Activated CD4-positive, alpha-beta T cell treated with anti-CD3 and anti-CD28 coated beads, Interleukin-2, amount 50 U/mL, for 4 hours (primary cell): ENCODE measurements around the gene MT1HL1.

ENCODE experiments used
- DNase-seq, 2 experiments: peaks; one replicate each; pipeline ENCODE4 v3.0.0-alpha.2; 2020

The MT1HL1 gene

DNA sequence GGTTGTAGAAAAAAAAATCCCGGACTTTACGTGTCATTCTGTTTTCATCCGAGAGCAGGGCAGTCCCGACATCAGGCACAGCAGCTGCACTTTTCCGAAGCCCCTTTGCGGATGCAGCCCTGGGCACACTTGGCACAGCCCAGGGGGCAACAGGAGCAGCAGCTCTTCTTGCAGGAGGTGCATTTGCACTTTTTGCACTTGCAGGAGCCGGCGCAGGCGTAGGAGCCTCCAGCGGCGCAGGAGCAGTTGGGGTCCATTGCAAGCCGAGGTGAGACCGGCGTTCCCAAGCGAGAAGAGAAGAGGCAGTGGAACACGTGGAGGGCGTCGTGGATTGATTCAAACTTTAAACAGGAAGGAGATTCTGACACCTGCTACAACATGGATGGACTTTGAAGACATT is at the start of gene MT1HL1:
Gene MT1HL1, minus strand, starts transcription at position 326 of the 400 bp plus-strand sequence. Its CDS starts 69 bp downstream, at position 257.
- no peak for DNase-seq

DNA sequence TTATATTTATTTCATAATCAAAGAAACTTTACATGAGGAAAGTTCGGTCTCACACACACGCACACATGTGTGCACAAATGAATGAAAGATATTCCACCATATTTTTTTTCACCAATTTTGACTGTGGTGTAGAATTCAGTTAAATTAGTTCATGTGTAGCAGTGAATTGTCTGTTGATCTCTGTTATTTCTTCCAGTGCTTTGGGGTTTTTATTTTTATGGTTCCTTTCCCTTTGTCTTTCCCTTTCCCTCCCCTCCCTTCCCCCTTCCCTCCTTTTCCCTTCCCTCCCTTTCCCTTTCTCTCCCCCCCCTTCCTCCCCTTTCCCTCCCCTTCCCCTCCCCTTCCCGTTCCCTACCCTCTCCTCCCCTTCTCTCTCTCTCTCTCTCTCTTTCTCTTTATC is 46.7 kb upstream of the MT1HL1 start:
- DNase-seq = no peak

DNA sequence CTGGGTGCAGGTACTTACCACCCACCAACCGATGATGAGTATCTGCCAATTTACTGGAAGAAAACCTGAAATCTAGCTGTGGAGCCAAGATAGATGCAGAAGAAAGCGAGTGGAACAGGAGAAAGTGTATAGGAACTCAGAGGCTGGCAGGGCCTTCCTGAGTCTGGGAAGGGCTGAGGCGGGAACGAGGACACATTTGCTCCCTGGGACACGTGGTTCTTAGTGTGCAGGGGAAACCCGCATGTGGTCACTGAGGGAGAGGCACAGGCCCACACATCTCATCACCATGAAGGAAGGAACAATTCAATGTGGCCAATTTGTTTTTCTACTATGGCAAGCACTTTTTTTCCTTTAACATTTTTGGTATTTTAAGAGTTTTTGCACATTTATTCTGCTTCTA is 45.9 kb upstream of the MT1HL1 start:
- no peak for DNase-seq

DNA sequence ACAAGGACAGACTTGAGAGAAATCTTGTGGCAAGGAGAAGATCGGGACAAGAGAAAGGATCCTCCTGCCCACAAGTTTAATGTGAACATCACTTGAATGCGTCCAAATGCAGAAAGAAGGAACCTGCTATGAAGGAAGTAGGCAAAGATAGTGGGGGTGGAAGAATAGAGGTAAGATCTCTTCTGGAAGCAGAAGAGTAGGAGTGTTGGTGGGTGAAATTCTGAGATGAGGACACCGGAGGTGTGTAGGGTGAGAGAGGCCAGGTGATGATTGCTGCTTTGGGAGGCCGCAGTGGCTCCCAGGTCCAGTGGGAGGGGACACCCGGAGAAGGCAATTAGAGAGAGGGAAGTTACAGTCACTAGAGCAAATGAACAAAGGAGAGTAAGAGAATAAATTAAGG is 44.6 kb upstream of the MT1HL1 start:
- DNase-seq = no peak

DNA sequence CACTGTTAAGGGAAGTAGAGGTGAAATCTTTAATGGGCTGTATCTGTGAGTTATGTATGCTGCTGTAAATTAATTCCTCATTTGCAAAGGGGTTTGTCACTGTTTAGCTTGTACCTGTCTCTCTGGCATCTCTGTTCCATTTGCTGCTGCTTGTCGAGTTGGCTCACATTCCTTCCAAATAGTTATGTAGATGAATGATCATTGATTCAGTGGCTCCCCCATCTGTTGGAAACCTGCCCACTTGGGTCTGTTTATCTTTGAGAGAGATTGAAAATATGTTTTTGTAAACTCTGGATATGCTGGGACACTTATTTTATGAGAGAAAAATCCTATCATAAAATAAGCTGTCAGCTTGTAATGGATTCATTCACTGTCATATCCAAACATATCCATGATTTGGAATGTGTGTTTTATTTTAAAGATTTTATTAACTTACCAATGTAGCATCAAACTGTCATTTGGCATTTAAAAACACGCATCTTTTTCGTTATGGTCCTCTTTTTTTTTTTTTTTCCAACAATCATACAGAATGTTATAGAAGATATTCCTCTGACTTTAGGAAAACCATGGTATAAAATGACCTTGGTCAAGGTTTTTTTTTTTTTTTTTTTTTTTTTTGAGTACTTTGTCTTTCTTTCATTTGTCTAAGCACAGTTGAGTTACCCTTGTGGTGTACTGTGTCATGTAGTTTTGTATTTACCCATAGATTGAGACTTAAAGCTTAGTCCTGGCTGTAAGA is 41.2 kb upstream of the MT1HL1 start:
- no peak for DNase-seq

DNA sequence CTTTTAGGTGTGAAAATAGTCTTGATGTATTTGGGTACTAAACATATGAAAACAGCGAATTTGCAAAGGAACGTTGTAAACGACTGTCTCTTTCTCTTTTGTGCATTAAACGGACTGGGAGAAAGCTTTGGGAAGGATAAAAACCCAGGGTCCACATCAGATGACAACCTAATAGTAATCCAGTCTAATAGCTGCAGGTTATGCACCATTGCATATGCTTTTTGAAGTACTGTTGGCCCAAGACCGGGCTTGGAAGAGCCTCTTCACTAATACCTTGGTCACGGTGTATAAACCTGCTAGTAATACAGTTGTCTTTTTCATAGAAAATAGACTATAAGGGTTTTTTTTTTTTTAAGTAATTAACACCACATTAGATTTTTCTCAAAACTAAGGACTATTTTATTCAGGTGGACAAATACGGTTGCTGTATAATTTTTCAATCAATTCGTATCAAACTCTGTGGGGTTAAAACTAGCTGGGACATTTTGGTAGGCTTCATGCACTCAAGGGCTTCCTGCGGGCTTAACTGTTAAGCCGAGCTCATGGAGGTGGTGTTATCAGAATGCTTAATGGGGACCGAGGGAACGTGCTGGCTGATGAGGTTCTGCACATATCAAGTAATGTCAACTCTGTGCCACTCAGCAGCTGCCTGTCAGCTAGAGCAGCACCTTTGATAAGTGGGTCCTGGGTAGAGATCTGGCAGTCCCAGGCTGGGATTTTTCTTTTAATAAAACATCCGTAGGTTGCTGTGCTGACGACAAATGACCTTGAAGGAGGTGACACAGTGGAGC is 39.8 kb upstream of the MT1HL1 start:
- no peak for DNase-seq

DNA sequence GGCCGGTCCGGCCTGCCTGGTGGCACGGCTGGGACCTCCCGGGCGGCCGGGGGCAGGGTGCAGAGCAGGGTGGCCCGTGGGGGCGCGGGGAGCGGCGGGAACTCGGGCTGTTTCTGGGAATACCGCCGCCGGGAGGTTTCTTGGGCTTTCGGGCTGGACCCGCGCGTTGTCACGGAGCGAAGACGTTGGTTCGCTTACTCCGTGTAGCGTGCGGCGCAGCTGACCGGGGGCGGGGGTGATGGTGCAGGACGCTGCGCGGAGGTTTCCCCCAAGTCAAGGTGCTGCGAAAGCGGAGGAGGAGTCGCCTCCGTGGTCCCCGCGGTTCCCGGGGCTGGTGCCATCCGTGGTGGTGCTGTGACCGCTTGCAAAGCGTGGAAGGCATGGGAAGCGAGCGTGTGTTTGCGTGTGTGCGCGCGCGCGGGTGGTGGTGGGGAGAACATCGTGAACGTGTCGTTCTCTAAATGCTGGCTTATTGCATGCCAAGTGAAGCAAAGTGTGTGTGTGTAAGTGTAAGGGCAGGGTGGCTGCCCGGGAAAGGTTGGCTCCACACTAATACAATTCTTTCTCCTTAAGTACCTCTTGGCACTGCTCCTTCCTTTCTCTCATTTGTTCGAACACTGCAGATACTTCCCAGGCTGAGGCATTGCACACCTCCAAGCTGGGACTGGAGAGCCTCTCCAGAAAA is 38.8 kb upstream of the MT1HL1 start:
- no peak for DNase-seq

DNA sequence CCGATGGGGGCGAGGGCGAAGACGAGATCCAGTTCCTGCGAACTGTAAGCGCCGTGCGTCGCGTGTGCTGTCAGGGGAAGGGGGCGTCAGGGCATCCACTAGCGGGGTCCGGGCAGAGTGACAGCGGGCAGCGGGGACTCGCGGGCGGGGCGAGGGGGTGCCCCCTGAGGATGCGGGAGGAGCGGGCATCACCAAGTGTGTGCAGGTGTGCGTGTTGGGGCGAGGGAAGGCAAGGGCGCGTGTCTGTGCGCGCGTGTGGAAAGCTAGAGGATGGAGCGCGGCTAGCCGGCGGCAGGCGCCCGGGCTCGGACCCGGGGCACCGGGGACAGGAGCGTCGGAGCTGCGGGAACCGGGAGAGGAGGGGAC is 38.3 kb upstream of the MT1HL1 start:
- no peak for DNase-seq

DNA sequence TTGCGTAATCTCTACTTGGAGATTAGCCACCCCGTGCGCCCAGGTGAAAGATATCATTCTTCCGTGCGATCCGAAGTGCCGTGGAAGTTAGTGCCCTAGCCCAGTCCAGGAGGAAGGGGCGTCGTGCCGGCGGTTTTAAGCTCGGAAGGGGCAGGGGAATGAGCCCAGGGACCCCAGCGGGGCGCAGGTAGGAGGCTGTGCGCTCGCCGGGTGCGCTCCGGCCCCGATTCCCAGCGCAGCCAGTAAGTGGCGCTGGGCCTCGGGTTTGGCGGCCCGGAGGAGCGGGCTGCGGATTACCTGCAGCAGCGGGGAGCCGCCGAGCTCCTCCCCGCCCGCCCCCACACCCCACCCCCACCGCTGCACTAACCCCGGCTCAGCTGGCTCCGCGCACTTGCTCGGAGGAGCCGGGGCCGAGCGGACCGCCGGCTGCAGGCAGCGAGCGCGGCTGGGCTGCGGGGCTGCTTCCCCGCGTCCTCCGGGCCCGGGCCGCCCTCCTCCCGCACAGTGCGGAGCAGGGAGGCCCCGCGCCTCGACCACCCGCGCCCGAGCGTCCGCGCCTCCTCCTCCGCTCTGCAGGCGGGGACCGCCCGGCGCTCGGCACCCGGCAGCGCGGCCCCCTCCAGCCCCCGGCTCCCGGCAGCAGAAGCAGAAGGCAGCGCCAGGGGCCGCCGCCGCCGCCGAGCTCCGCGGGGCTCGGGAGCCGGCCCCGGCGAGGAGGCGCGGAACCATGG is 37.7 kb upstream of the MT1HL1 start, which contains the start of gene RYR2:
Gene RYR2, plus strand, starts transcription at position 390 of the 731 bp plus-strand sequence. Its CDS starts 338 bp downstream, at position 728.
- no peak for DNase-seq

DNA sequence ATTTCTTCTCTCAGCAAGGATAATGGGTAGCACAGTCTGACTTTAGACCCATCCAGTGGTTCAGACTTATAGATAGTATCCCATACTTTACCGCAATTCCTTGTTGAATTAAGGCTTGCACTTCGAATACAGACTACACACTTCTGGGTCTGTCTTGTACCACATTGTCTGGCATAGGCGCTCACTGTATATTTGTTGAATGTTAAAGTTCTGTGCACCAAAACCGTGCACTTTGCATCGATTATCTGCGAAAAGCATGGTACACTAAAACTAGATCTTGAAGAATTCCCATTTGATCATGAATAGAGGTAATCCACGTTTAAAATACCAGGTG is 37.2 kb upstream of the MT1HL1 start:
- no peak for DNase-seq

DNA sequence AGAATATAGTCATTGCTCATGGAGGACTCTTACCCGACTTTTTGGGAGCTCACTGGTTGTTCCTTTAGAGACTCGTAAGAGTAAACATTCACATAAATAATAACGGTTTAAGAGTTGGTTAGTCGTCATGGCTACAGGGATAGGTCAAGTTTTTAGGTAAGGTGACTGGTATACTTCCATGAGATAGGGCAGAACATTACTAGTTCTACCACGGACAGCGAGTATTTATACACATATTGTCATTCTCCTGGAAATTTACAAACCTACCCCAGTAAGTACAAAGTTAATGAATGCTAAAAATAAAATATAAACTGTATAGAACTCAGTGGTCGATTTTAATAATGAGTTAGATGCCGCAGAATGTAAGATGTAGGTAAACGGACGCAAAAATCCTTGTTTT is 36.6 kb upstream of the MT1HL1 start:
- DNase-seq = no peak

DNA sequence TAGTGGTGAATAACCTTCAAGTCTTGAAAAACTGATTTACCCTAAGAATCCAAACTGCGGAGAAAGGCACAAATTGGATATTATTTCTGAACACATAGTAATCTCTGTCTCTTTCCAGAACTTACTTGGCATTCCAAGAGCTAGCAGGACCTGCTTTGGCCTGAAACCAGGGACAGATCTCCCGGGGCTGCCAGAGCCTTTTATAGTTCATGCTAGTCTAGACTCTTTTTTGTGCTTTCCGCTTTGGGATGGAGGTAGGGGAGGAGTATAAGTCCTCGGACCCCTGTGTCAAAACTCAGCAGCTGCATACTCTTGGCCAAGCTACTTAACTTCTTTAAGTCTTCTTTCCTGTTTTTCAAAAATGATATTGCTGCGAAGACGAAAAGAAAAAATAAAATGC is 34.0 kb upstream of the MT1HL1 start:
- no peak for DNase-seq

DNA sequence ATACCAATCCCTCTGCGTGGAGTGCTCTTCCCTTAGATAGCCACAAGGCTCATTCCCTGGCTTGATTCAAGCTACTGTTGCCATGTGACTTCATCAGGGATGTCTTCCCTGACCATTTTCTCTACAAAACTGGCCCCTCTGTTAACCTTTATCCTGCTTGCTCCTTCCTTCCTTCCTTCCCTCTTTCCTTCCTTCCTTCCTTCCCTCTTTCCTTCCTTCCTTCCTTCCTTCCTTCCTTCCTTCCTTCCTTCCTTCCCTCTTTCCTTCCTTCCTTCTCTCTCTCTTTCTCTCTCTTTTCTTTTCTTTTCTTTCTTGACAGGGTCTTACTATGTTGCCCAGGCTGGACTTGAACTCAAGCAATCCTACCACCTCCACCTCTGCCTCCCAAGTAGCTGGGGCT is 31.5 kb upstream of the MT1HL1 start:
- no peak for DNase-seq

DNA sequence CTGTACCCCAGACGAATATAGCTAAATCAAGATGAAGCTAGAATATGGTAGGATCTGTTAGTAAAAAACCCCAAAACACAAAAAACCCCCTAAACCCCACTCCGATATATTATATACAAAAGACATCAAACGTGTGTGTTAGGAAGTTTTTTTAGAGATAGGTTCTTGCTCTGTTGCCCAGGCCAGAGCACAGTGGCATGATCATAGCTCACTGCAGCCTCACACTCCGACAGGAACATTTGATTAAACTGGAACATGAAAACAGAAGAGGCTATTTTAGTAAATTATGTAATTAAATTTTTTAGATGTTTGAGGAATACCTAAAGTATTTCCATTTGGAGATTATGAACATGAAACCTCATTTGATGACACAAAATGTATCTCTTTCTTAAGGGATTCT is 29.6 kb upstream of the MT1HL1 start:
- DNase-seq = no peak

DNA sequence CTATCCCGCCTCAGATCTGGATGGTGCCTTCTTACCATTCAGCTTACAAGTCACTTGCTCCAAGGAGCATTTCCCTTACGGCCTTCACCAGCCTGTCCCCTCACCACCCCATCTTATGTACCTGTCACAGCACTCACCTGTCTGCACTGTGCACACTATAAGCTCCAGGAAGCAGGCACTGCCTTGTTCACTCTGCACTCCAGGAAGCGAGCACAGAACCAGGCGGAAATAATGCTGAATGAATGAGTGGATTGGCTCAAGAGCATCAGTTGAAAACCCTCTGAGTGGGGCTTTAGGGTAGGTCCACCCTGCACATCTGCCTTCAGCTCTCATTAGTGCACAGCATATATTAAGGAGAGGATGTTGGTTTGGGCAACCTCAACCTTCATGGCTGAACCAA is 28.8 kb upstream of the MT1HL1 start:
- no peak for DNase-seq

DNA sequence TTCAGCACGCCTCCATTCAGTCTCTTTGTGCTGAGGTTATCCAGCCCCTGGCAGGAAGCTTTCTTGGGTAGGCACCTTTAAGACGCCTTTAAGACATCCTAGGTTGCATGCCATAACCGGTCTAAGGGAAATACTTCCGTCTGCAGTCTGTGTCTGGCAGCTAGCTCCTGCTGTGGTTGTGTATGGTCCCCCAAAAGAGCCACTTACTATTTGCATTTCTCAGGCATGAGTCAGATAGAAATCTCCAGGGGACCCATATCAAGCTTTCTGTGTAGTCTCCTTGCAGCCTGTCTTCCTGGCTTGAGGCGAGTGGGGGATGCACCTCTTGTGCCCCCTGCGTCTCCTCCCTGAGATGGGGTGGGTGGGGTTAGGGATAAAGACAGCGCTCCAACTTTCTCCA is 27.8 kb upstream of the MT1HL1 start:
- no peak for DNase-seq

DNA sequence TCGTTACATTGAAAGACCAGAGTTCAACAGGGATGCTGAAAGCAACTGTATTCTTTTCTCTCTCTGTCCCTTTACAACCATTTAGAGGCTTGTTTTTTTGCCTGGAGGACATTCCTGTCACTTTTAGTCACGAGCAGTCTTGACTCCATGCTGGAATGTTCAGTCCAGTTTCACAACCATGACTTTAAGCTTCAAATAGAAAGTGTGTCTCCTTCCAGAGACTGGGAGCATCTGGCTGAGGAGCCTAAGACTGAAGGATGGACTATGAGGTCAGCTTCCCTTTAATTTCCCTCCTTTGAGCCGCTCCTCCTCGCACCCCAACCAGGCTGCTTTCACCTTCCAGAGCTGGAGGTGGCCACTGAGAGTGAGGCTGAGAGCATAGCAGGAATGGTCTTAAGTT is 27.2 kb upstream of the MT1HL1 start:
- DNase-seq = no peak

DNA sequence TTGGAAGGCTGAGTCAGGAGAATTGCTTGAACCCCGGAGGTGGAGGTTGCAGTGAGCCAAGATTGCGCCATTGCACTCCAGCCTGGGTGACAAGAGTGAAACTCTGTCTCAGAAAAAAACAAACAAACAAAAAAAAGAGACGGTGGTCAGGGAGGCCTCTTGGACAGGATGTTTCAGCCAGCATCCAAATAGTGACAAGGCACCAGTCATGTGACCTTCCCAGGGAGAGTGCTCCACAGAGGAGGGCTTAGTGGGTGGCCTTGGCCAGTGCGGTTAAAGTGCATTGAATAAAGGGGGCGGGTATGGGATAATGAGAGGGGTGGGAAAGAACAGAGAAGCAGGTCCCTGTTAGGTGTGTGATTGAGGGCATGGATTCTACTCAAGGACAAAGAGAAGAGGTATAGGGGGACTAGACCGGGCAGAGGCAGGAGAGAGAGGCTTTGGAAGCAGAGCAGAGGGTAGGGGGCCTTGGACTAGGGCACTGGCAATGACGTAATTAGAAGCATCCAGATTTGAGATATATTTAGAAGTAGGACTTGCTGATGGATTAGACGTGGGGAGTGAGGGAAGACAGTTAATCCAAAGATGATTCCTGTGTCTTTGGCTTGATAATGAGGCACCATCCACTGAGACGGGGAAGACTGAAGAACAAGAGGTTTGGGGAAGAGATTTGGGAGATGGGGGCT is 25.8 kb upstream of the MT1HL1 start:
- DNase-seq = no peak

DNA sequence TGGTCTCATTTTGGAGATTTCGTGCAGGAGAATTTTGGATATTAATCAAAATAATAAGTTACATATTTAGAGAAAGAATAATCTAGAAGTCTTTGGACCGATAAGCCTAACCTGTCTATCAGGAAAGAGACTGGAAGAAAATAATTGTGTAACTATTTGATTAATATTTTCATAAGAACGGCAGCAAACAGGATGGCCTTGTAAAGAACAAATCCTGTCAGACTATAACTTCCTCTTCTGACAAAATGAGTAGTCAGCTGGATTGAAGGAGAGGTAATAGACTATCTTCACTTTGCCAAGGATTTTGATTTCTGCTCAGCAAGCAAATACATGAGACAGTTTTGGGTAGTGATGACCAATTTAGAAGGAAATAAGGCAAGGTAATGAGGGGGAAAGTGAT is 25.0 kb upstream of the MT1HL1 start:
- DNase-seq = no peak

DNA sequence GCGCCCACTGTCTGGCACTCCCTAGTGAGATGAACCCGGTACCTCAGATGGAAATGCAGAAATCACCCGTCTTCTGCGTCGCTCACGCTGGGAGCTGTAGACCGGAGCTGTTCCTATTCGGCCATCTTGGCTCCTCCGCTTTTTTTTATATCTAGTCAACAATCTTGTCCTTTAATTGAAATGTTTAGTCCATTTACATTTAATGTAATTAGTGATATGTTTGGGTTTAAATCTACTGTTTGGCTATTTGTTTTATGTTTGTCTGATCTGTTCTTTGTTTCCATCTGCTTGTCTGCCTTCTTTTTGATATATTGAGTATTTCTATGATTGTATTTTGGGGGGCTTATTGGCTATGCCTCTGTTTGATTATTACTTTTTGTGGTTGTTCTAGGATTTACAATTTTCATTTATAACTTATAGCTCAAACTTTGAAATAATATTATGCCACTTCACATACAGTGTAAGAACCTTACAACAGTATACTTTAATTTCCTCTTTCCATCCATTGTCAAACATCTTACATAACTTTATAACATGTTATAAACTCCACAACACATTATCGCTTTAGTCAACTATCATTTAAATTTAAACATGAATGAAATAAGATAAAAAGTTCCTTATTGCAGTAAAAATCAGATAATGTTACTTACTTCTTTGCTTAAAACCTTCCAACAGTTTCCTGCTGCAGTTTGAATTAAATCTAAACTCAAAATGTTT is 21.3 kb upstream of the MT1HL1 start:
- no peak for DNase-seq

DNA sequence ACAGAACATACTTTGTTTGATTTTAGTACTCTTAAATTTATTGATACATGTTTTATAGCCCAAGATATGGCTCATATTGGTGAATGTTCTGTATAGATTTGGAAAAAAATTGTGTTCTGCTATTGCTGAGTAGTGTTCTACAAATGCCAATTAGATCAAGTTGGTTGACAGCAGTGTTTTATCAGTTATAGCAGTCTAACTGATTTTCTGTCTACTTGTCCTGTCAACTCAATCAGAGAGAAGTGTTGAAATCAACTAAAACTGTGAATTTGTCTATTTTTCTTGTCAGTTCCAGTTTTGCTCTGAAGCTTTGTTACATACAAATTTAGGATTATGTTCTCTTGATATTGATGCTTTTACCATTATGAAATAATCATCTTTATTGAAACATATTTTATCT is 14.7 kb upstream of the MT1HL1 start:
- DNase-seq = no peak

DNA sequence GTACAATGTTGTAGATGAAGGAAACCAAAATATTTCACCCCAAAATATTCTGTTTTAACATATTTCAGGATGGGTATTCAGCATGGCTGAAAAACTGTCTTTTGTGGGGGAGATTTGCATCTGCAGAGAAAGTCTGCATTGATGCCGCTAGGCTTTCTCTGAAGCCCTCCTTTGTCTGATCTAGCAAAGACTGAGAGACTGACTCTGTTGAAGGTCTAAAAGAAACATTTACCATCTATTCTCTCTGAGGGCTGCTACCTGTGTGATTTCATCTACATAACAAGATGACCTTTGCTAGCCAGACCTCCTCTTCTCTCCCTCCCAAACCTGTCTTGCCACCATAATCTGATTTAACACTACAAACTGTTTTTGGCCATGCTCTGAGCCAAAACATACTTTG is 12.4 kb upstream of the MT1HL1 start:
- DNase-seq = no peak
